Loucy (cell line): ENCODE results near the gene AGBL1.

Experiments
- H2AFZ ChIP-seq: fragments of 200-600 bp; sonication (generic); 2 replicates; pipeline ENCODE4 v1.6.0; 2016; ENCODE audit warnings: antibody characterized with exemption, mild to moderate bottlenecking, low read length, moderate library complexity
- H3F3A ChIP-seq: fragments of 200-600 bp; 2 replicates; pipeline ENCODE4 v1.6.0; 2016; ENCODE audit warnings: antibody characterized with exemption, low read depth, mild to moderate bottlenecking
- H3K27me3 ChIP-seq: fragments of 200-600 bp; sonication (generic); 2 replicates; pipeline ENCODE4 v1.6.1; 2014; ENCODE audit warnings: low read length, mild to moderate bottlenecking; ENCODE audit not compliant: insufficient read depth, poor library complexity, severe bottlenecking
- H3K36me3 ChIP-seq: fragments of 200-600 bp; sonication (generic); 2 replicates; pipeline ENCODE4 v1.6.1; 2016; ENCODE audit warnings: low read length; ENCODE audit not compliant: insufficient read depth
- H3K4me1 ChIP-seq: fragments of 200-600 bp; sonication (generic); 2 replicates; pipeline ENCODE4 v1.5.1; 2014; ENCODE audit warnings: low read length, mild to moderate bottlenecking; ENCODE audit not compliant: insufficient read depth, poor library complexity, severe bottlenecking
- H3K4me2 ChIP-seq: fragments of 200-600 bp; sonication (generic); 2 replicates; pipeline ENCODE4 v1.6.0; 2014; ENCODE audit warnings: antibody characterized with exemption, low read length, low read depth, mild to moderate bottlenecking; ENCODE audit not compliant: poor library complexity, severe bottlenecking
- H3K4me3 ChIP-seq: fragments of 200-600 bp; sonication (generic); 2 replicates; pipeline ENCODE4 v1.5.1; 2014; ENCODE audit warnings: low read length, mild to moderate bottlenecking, mixed read lengths; ENCODE audit not compliant: poor library complexity, severe bottlenecking
- H3K79me2 ChIP-seq: fragments of 200-600 bp; sonication (generic); 2 replicates; pipeline ENCODE4 v1.6.1; 2014; ENCODE audit warnings: low read length; ENCODE audit not compliant: insufficient read depth
- H3K9ac ChIP-seq: fragments of 200-600 bp; sonication (generic); 2 replicates; pipeline ENCODE4 v1.6.0; 2014; ENCODE audit warnings: mild to moderate bottlenecking, low read depth, low read length, moderate library complexity; ENCODE audit not compliant: poor library complexity, severe bottlenecking
- H3K9me2 ChIP-seq: fragments of 200-600 bp; sonication (generic); replicated peaks from 2 replicates; pipeline ENCODE4 v1.6.1; 2016; ENCODE audit warnings: low read depth, low read length, mixed read lengths
- H3K9me3 ChIP-seq: fragments of 200-600 bp; sonication (generic); 2 replicates; pipeline ENCODE4 v1.6.1; 2014; ENCODE audit warnings: mild to moderate bottlenecking, antibody characterized with exemption, low read length, low read depth; ENCODE audit not compliant: insufficient read depth
- H4K20me1 ChIP-seq: fragments of 200-600 bp; sonication (generic); 2 replicates; pipeline ENCODE4 v1.6.0; 2014; ENCODE audit warnings: antibody characterized with exemption, low read length, mild to moderate bottlenecking; ENCODE audit not compliant: insufficient read depth, poor library complexity, severe bottlenecking
- EZH2phosphoT487 ChIP-seq: fragments of 200-600 bp; IDR thresholded peaks from 2 replicates; pipeline ENCODE4 v1.6.1; 2018; ENCODE audit warnings: antibody characterized with exemption, mild to moderate bottlenecking, moderate library complexity, borderline replicate concordance
- TF ChIP-seq, protein P1 (sequence below): fragments of 200-600 bp; sonication (generic); conservative IDR thresholded peaks from 2 replicates; pipeline ENCODE4 v1.5.1; 2014; ENCODE audit warnings: mild to moderate bottlenecking, antibody characterized with exemption, low read length

The AGBL1 gene

DNA sequence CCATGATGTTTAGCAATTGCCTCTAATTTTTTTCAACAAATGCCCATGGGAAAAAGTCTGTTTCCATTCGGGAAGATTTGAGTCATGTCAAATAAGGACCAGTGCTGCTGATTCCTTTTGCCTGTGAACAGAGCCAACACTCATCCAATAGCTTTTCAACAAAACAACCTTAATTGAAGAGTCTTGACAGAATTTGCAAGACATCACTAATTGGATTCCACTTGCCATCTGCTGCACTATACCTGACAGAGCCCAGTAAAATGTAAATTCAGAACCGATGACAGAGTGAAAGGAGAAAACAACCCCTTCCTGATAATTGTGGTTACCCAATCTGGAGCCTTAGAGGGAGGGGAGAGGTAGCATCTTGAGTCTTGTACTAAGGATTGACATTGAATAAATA, 426.7 kb downstream of the AGBL1 start:
- no peaks in the 10 kb centered on the region for H3K9me2 ChIP-seq
- no peak overlapping the region for H3K4me2 ChIP-seq
- H4K20me1 ChIP-seq: no peaks in the 10 kb centered on the region
- H3K9me3 ChIP-seq: no peaks in the 10 kb centered on the region; the same call in none of the 2 replicates
- no peaks in the 10 kb centered on the region for H3K4me1 ChIP-seq
- no peak overlapping the region for H3K9ac ChIP-seq
- no peaks in the 10 kb centered on the region for H3K27me3 ChIP-seq
- no peak overlapping the region for H3K4me3 ChIP-seq
- TF ChIP-seq, protein P1, sequence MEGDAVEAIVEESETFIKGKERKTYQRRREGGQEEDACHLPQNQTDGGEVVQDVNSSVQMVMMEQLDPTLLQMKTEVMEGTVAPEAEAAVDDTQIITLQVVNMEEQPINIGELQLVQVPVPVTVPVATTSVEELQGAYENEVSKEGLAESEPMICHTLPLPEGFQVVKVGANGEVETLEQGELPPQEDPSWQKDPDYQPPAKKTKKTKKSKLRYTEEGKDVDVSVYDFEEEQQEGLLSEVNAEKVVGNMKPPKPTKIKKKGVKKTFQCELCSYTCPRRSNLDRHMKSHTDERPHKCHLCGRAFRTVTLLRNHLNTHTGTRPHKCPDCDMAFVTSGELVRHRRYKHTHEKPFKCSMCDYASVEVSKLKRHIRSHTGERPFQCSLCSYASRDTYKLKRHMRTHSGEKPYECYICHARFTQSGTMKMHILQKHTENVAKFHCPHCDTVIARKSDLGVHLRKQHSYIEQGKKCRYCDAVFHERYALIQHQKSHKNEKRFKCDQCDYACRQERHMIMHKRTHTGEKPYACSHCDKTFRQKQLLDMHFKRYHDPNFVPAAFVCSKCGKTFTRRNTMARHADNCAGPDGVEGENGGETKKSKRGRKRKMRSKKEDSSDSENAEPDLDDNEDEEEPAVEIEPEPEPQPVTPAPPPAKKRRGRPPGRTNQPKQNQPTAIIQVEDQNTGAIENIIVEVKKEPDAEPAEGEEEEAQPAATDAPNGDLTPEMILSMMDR: no peak
- no peak for TF ChIP-seq EZH2phosphoT487
- no peaks in the 10 kb centered on the region for H3K79me2 ChIP-seq
- no peaks in the 10 kb centered on the region for H3F3A ChIP-seq
- H3K36me3 ChIP-seq: no peaks in the 10 kb centered on the region
- no peak overlapping the region for H2AFZ ChIP-seq

DNA sequence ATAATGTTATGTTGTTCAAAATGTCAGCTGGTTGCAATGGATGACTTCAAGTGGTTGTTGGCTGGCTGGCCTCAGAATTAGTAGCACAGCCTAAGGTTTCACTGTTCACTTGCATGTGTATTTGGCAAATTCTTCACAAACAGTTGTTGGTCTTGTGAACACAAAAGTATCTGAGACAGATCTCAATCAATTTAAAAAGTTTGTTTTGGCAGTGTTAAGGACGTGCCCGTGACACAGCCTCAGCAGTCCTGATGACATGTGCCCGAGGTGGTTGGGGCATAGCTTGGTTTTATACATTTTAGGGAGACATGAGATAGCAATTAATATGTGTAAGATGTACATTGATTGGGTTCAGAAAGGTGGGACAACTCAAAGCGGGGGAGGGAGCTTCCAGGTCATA, 436.0 kb downstream of the AGBL1 start:
- no peaks in the 10 kb centered on the region for H3K79me2 ChIP-seq
- no peaks in the 10 kb centered on the region for H3K9me3 ChIP-seq
- no peak overlapping the region for H2AFZ ChIP-seq
- H4K20me1 ChIP-seq: no peaks in the 10 kb centered on the region
- H3K4me1 ChIP-seq: no peaks in the 10 kb centered on the region
- no peaks in the 10 kb centered on the region for H3K27me3 ChIP-seq
- no peak for TF ChIP-seq EZH2phosphoT487
- TF ChIP-seq, protein P1: no peak
- no peak overlapping the region for H3K4me3 ChIP-seq
- H3K36me3 ChIP-seq: no peaks in the 10 kb centered on the region
- no peaks in the 10 kb centered on the region for H3K9me2 ChIP-seq
- no peak overlapping the region for H3K9ac ChIP-seq
- H3F3A ChIP-seq: no peaks in the 10 kb centered on the region
- no peak overlapping the region for H3K4me2 ChIP-seq

- Histone ChIP-seq H3F3A (no peaks in the 10 kb centered on the region), H4K20me1 (no peaks in the 10 kb centered on the region), H3K4me3 (no peak overlapping the region), H3K36me3 (no peaks in the 10 kb centered on the region), H3K4me2 (no peak overlapping the region), H3K9me2 (no peaks in the 10 kb centered on the region), H3K9me3 (no peaks in the 10 kb centered on the region), H3K4me1 (no peaks in the 10 kb centered on the region), H3K9ac (no peak overlapping the region), H3K79me2 (no peaks in the 10 kb centered on the region), H2AFZ (no peak overlapping the region), H3K27me3 (no peaks in the 10 kb centered on the region)
- TF ChIP-seq, protein P1: no peak
- TF ChIP-seq EZH2phosphoT487: no peak
Measured at GRCh38 chr15:86522721-86523120, 443.1 kb downstream of the AGBL1 start.
